MM.1S (cell line): ENCODE measurements around the gene CTNS.

Experiments
- DNase-seq: peaks from one replicate; pipeline ENCODE4 v3.0.0-alpha.2; 2015
- H2AFZ ChIP-seq: fragments of 300-600 bp; sonication (generic); 2 replicates; pipeline ENCODE4 v1.6.0; 2016; ENCODE audit warnings: antibody characterized with exemption, low read length
- H3F3A ChIP-seq: fragments of 300-600 bp; sonication (generic); 2 replicates; pipeline ENCODE4 v1.6.1; 2016; ENCODE audit warnings: mild to moderate bottlenecking, antibody characterized with exemption, low read length, moderate library complexity, mixed read lengths; ENCODE audit not compliant: insufficient read depth
- H3K27ac ChIP-seq: fragments of 300-600 bp; sonication (generic); 2 replicates; pipeline ENCODE4 v1.5.1; 2016; ENCODE audit warnings: mild to moderate bottlenecking, low read length
- H3K27me3 ChIP-seq: fragments of 300-600 bp; sonication (generic); replicated peaks from 2 replicates; pipeline ENCODE4 v1.6.0; 2016; ENCODE audit warnings: low read length; ENCODE audit not compliant: insufficient read depth
- H3K36me3 ChIP-seq: fragments of 300-600 bp; sonication (generic); replicated peaks from 2 replicates; pipeline ENCODE4 v1.6.1; 2016; ENCODE audit warnings: mild to moderate bottlenecking, low read length, mixed read lengths; ENCODE audit not compliant: insufficient read depth
- H3K4me1 ChIP-seq: fragments of 300-600 bp; sonication (generic); 2 replicates; pipeline ENCODE4 v1.6.1; 2016; ENCODE audit warnings: low read length, mixed read lengths
- H3K4me2 ChIP-seq: fragments of 300-600 bp; sonication (generic); 2 replicates; pipeline ENCODE4 v1.6.0; 2016; ENCODE audit warnings: low read depth, low read length
- H3K4me3 ChIP-seq: fragments of 300-600 bp; sonication (generic); 2 replicates; pipeline ENCODE4 v1.5.1; 2016; ENCODE audit warnings: low read length, mixed read lengths
- H3K79me2 ChIP-seq: fragments of 300-600 bp; sonication (generic); 2 replicates; pipeline ENCODE4 v1.6.1; 2016; ENCODE audit warnings: mixed run types, low read length, mixed read lengths
- H3K9ac ChIP-seq: fragments of 300-600 bp; sonication (generic); 2 replicates; pipeline ENCODE4 v1.6.1; 2016; ENCODE audit warnings: low read length, mixed read lengths
- H3K9me2 ChIP-seq: fragments of 300-600 bp; sonication (generic); replicated peaks from 2 replicates; pipeline ENCODE4 v1.6.1; 2016; ENCODE audit warnings: mild to moderate bottlenecking, low read length, mixed read lengths; ENCODE audit not compliant: insufficient read depth
- H3K9me3 ChIP-seq: fragments of 300-600 bp; sonication (generic); replicated peaks from 2 replicates; pipeline ENCODE4 v1.6.1; 2016; ENCODE audit warnings: mild to moderate bottlenecking, low read length, mixed read lengths; ENCODE audit not compliant: insufficient read depth
- H4K20me1 ChIP-seq: fragments of 300-600 bp; sonication (generic); 2 replicates; pipeline ENCODE4 v1.6.1; 2016; ENCODE audit warnings: mild to moderate bottlenecking, low read length, moderate library complexity, mixed read lengths; ENCODE audit not compliant: insufficient read depth
- CTCF ChIP-seq: fragments of 300-600 bp; sonication (generic); IDR thresholded peaks from 2 replicates; pipeline ENCODE4 v1.5.1; 2016; ENCODE audit warnings: antibody characterized with exemption, low read length, mixed read lengths
- EZH2 ChIP-seq: fragments of 300-600 bp; sonication (generic); optimal IDR thresholded peaks from 2 replicates; pipeline ENCODE3; 2017; ENCODE audit warnings: low read depth, mild to moderate bottlenecking, antibody characterized with exemption, low read length, mixed read lengths
- EZH2phosphoT487 ChIP-seq: fragments of 300-600 bp; sonication (generic); IDR thresholded peaks from 2 replicates; pipeline ENCODE4 v1.6.1; 2018; ENCODE audit warnings: antibody characterized with exemption, low read length

Gene CTNS

DNA sequence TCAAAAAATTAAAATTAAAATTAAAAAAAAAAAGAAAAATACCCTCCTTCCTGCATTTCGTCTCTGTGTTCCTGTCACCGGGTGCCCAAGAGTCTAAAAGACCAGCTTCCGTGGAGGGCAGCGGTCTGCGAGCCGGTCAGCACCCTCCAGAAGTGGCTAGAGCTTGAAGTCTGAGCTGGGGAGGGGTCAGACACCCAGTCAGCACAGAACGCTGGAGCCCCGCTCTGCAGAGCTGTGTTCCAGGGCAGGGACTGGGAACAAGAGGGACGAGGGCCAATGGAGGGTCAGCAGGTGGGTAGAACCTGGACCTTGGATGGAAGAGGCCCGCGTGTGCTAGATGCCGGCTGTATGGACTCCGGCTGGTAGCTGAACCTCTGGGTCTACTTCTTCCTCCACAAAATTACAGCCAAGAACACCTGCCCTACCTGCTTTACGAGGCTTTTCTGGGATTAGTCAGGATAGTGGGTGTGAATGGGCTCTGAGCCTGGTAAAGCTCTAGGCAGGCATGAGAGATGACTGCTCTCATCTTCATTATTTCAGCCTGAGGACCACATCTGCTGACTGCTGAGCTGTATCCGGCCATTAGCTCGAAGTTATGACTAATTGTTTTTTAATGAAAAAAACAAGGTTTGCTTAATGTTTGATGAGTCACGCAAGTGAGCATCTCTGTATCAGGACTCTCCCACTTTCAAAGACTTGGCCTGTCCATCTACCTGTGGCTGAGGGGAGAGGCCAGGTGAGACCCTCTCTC, 33.3 kb upstream of the CTNS start:
- no peak for DNase-seq
- Histone ChIP-seq H3K27ac (no peak overlapping the region), H3K9me2 (no peaks in the 10 kb centered on the region), H3K27me3 (no peaks in the 10 kb centered on the region), H2AFZ (no peak overlapping the region), H3K4me3 (no peak overlapping the region), H3K9ac (no peak overlapping the region), H3K36me3 (no peaks in the 10 kb centered on the region), H3K9me3 (no peaks in the 10 kb centered on the region), H3F3A (no peaks in the 10 kb centered on the region), H3K79me2 (no peaks in the 10 kb centered on the region), H3K4me1 (no peaks in the 10 kb centered on the region), H4K20me1 (no peaks in the 10 kb centered on the region), H3K4me2 (no peak overlapping the region)
- TF ChIP-seq EZH2 (no peak), CTCF (no peak), EZH2phosphoT487 (no peak)

DNA sequence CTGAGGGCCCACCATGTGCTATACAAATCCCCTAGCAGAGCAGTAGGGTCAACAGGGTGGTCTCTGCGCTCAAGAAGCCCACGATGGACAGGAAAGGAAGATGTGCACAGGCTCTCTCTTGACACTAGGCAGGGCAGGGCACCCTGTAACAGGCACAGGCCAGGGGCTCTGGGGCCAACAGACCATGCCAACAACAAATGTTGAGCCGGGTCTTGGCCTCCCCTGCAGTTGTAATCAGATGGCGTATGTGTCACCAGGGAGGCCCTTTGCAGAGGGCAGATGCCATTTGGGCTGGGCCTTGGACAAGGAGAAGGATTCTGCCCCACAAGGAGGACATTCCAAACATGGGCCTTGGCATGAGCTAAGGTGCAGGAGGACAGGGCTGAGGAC, 32.7 kb upstream of the CTNS start:
- no peaks in the 10 kb centered on the region for H3K9me2 ChIP-seq
- H3K36me3 ChIP-seq: no peaks in the 10 kb centered on the region
- H3K4me1 ChIP-seq: no peaks in the 10 kb centered on the region
- no peaks in the 10 kb centered on the region for H3K79me2 ChIP-seq
- no peaks in the 10 kb centered on the region for H3F3A ChIP-seq
- no peaks in the 10 kb centered on the region for H4K20me1 ChIP-seq
- H3K4me2 ChIP-seq: no peak overlapping the region
- H3K27me3 ChIP-seq: no peaks in the 10 kb centered on the region
- no peak for DNase-seq
- no peak overlapping the region for H3K27ac ChIP-seq
- no peaks in the 10 kb centered on the region for H3K9me3 ChIP-seq
- TF ChIP-seq CTCF (no peak), EZH2phosphoT487 (no peak), EZH2 (no peak)
- H3K9ac ChIP-seq: no peak overlapping the region
- no peak overlapping the region for H2AFZ ChIP-seq
- no peak overlapping the region for H3K4me3 ChIP-seq

GRCh38 chr17:3609689-3610088, 26.9 kb upstream of the CTNS start:
- Histone ChIP-seq H3F3A (no peaks in the 10 kb centered on the region), H3K9ac (no peak overlapping the region), H3K9me2 (no peaks in the 10 kb centered on the region), H3K27me3 (no peaks in the 10 kb centered on the region), H3K4me1 (no peaks in the 10 kb centered on the region), H3K79me2 (no peaks in the 10 kb centered on the region), H3K4me2 (no peak overlapping the region), H3K4me3 (no peak overlapping the region), H3K27ac (no peak overlapping the region), H3K9me3 (no peaks in the 10 kb centered on the region), H3K36me3 (no peaks in the 10 kb centered on the region), H4K20me1 (no peaks in the 10 kb centered on the region), H2AFZ (no peak overlapping the region)
- no peak for DNase-seq
- no peak for TF ChIP-seq EZH2
- TF ChIP-seq CTCF: no peak
- no peak for TF ChIP-seq EZH2phosphoT487
